AG09309 (cell line): Measurements from ENCODE around the gene MAPK8IP3.

ENCODE experiments used
- DNase-seq: peaks from one replicate; pipeline ENCODE4 v3.0.0-alpha.2; 2010; ENCODE audit warnings: low read depth
- H3K4me3 ChIP-seq: 2 replicates; pipeline ENCODE4 v1.5.1; 2011; ENCODE audit warnings: mild to moderate bottlenecking, low read depth, low read length, moderate library complexity; ENCODE audit not compliant: control insufficient read depth
- TF ChIP-seq, protein P1 (sequence below): IDR thresholded peaks from 2 replicates; pipeline ENCODE4 v1.5.1; 2011; ENCODE audit warnings: mild to moderate bottlenecking, low read depth, low read length, inconsistent platforms; ENCODE audit not compliant: insufficient read depth, control insufficient read depth; ENCODE audit errors: missing control alignments

Gene MAPK8IP3

GRCh38 chr16:1670371-1670770 lies 35.6 kb upstream of the MAPK8IP3 start:
- TF ChIP-seq, protein P1, sequence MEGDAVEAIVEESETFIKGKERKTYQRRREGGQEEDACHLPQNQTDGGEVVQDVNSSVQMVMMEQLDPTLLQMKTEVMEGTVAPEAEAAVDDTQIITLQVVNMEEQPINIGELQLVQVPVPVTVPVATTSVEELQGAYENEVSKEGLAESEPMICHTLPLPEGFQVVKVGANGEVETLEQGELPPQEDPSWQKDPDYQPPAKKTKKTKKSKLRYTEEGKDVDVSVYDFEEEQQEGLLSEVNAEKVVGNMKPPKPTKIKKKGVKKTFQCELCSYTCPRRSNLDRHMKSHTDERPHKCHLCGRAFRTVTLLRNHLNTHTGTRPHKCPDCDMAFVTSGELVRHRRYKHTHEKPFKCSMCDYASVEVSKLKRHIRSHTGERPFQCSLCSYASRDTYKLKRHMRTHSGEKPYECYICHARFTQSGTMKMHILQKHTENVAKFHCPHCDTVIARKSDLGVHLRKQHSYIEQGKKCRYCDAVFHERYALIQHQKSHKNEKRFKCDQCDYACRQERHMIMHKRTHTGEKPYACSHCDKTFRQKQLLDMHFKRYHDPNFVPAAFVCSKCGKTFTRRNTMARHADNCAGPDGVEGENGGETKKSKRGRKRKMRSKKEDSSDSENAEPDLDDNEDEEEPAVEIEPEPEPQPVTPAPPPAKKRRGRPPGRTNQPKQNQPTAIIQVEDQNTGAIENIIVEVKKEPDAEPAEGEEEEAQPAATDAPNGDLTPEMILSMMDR: no peak
- H3K4me3 ChIP-seq: no peak overlapping the region
- DNase-seq: no peak

GRCh38 chr16:1670866-1671265 lies 35.1 kb upstream of the MAPK8IP3 start:
- TF ChIP-seq, protein P1: no peak
- DNase-seq: no peak
- no peak overlapping the region for H3K4me3 ChIP-seq

DNA sequence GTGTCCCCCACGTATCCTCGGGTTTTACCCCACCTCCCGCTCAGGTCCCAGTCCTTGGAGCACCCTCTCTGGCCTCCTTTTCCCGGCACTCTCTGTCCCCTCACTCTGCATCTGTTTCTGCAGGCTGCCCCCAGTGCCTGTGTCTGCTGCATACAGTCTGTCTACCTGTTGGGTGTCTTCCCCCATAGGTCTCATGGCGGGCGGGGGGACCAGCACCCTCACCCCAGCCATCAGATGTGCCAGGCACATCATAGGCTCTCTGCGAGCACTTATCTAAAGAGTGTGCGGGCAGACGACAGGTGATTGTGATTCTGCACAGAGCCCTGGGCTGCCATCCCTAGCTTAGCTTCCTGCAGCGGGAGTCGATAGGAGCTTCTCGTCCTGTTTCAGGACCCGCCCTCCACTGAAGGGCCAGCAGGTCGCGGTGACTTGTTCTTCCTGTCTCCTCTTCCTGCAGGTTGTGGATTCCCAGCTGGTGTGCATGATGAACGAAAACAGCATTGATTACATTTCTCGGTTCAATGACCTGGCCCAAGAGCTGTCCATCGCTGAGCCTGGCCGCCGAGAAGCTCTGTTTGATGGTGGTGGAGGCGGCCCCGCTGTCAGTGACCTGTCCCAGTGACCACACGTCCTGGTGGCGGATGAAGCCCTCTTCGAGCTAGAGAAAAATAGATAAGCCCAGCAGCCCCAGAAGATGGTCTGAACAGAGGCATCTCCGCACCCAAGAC lies 32.4 kb upstream of the MAPK8IP3 start:
- H3K4me3 ChIP-seq: no peak overlapping the region
- TF ChIP-seq, protein P1: no peak
- DNase-seq: no peak

DNA sequence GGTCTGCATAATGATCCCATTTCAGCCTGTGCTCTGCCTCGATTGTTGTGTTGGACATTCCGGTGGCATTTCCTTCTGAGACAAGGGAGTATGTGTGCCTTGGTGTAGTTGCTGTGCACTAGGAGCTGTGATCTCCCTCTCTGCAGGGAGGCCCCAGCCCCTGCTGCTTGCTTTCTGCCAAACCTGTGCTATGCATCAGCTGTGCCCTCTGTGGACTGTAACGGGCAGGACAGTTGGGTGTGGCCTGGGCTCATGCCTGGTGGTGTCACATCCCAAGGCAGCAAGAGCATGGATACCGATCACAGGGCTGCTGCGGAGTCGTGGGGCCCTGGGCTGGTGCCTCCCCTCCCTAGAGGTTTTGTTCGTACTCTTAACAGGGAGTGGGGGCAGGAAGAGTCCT lies 31.7 kb upstream of the MAPK8IP3 start:
- H3K4me3 ChIP-seq: no peak overlapping the region
- TF ChIP-seq, protein P1: no peak
- DNase-seq: no peak

DNA sequence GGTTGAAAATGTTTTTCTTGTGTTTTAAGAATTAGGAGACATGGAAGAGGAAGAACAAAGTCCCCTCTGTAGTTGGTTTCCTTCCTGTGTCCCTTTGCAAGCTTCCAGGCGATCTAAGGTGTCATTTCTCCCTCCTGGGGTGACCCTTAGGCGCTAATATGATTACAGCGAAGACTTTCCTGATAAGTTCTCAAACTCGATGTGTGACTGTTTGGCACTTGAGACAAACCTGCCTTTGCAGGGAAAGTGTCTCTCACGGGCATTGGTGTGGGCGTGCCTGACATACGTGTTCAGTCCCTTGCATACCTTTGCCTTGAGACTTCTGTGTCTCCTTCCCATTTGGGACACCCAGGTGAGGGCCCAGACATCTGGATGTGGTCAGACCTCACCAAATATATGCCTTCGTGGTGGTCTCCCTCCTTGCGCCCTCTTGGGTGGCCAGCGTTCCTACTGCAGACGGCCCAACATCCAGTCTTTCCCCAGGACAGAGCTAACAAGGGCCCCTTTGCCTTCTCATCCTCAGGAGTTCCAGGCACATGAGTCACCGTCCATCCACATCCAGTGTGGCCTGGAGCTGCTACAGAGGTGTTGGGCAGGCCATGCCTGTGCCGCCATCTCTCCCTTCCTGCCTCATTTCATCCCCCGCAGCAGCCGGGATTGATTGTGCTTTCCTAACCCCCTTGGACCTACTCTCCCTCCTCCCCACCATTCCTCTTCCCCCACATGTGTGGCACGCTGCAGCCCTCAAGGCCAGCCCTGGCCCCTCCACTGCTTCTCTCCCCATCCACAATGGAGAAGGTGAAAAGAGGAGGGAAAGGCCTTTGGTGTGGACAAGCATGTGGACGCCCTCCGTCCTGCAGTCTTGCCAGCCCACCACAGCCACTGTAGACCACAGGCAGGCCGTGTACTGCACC lies 31.0 kb upstream of the MAPK8IP3 start:
- TF ChIP-seq, protein P1: no peak
- H3K4me3 ChIP-seq: no peak overlapping the region
- no peak for DNase-seq

- DNase-seq: no peak
- no peak overlapping the region for H3K4me3 ChIP-seq
- TF ChIP-seq, protein P1: no peak
Measured at GRCh38 chr16:1676661-1677060, 29.3 kb upstream of the MAPK8IP3 start.
